Suprapubic skin (tissue), 3 donors: ENCODE results near the gene NPDC1.

Experiments used
- CTCF ChIP-seq, 2 donors: fragments of 200-600 bp in 1 of 2; fragments of 450-650 bp in 1 of 2; sonication (generic) in 1 of 2; IDR thresholded peaks; one replicate each; pipeline ENCODE4 v1.5.1; 2016 to 2019; ENCODE audit warnings: antibody characterized with exemption in 2 of 2, mild to moderate bottlenecking in 1 of 2, moderate library complexity in 1 of 2
- POLR2A ChIP-seq, 2 donors: fragments of 450-650 bp; IDR thresholded peaks; one replicate each; pipeline ENCODE4 v1.6.1; 2017; ENCODE audit warnings: antibody characterized with exemption in 2 of 2, mild to moderate bottlenecking in 2 of 2, moderate library complexity in 2 of 2

- TF ChIP-seq POLR2A (IDR thresholded peaks at IDR 0.05) (no peak), CTCF (IDR thresholded peaks at IDR 0.05) (no peak)
Observed at GRCh38 chr9:136990242-136990911, 55.6 kb downstream of the NPDC1 start.
